ENCODE measurements around the gene PLCL1. TPM values are rescaled to one million over a fixed set of nuclear protein-coding genes. Genes with fewer than 3 reads are reported as not detected.
"Not testable (repeated sequence)": the region's sequence is repeated elsewhere in the genome, so short reads cannot be mapped to it uniquely, and the experiment has no call there.

The PLCL1 gene
- total RNA-seq, 1 donor from 2014 or later = 0.08 TPM

DNA sequence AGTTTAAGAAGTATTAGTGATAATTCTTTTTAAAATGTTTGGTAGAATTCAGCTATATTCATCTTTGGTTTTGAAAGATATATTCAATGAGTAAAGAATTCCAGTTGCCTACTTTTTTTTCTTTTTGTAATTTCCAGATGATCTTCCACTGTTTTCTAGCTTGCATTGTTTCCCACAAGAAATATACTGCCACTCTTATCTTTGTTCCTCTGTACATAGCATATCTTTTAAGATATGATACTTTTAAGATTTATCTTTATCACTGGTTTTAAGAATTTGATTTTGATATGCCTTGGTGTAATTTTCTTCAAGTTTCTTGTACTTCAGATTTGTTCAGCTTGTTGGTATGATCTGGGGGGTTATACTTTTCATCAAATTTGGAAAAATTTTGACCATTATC, 374.4 kb downstream of the PLCL1 start:
- no peaks in the 10 kb centered on the region for H3K36me3 ChIP-seq (ENCODE audit: control insufficient read depth, insufficient read depth, low read length)
- TF ChIP-seq, protein P1, sequence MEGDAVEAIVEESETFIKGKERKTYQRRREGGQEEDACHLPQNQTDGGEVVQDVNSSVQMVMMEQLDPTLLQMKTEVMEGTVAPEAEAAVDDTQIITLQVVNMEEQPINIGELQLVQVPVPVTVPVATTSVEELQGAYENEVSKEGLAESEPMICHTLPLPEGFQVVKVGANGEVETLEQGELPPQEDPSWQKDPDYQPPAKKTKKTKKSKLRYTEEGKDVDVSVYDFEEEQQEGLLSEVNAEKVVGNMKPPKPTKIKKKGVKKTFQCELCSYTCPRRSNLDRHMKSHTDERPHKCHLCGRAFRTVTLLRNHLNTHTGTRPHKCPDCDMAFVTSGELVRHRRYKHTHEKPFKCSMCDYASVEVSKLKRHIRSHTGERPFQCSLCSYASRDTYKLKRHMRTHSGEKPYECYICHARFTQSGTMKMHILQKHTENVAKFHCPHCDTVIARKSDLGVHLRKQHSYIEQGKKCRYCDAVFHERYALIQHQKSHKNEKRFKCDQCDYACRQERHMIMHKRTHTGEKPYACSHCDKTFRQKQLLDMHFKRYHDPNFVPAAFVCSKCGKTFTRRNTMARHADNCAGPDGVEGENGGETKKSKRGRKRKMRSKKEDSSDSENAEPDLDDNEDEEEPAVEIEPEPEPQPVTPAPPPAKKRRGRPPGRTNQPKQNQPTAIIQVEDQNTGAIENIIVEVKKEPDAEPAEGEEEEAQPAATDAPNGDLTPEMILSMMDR (IDR thresholded peaks at IDR 0.05; ENCODE audit: insufficient read depth, low read length, poor library complexity, severe bottlenecking) = no peak
- H3K4me3 ChIP-seq (ENCODE audit: low read depth, low read length) = no peak overlapping the region
- no peak for DNase-seq (ENCODE audit: low read depth)
- no peaks in the 10 kb centered on the region for H3K27me3 ChIP-seq (ENCODE audit: control insufficient read depth, insufficient read depth, low read length)

DNA sequence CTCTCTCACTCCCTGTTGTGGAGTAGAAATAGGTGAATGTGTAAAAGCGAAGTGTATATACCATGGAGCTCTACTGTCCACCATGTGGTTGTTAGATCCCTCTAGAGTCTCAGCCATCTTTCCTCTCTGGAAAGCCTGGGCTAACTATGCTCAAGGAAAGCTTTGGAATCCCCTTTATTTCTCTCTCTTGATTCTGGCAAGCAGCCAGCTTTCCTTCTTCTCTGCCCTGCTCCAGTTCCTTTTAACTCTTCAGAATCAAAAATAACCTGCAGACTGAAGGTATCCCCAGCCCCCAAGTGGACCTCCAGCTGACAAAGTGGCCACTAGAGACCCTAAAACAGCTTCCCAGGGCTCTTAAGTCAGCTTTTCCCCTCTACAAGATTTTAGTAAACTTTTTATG, 381.9 kb downstream of the PLCL1 start:
- TF ChIP-seq, protein P1 (IDR thresholded peaks at IDR 0.05; ENCODE audit: insufficient read depth, low read length, poor library complexity, severe bottlenecking) = no peak
- Histone ChIP-seq H3K4me3 (ENCODE audit: low read depth, low read length) (no peak overlapping the region), H3K36me3 (ENCODE audit: control insufficient read depth, insufficient read depth, low read length) (no peaks in the 10 kb centered on the region), H3K27me3 (ENCODE audit: control insufficient read depth, insufficient read depth, low read length) (no peaks in the 10 kb centered on the region)
- no peak for DNase-seq (ENCODE audit: low read depth)

DNA sequence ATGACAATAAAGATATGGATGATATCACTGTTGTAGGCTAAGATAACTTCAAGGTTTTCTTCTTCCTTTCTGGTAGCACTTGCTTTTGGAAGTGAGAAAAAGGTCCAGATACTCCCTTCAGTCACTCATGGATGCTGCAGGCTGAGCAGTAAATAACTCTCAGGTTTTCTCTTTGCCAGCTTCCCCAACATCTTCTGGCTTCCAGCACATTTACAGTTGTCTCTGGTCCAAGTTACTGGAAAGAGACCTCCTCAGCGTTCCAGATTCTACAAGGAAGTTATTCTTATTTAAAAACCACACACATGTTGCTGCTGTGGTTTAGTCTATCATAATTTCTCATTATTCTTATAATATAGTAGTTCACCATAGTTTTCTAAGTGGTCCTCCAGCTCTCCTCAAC, 383.4 kb downstream of the PLCL1 start:
- Histone ChIP-seq H3K27me3 (ENCODE audit: control insufficient read depth, insufficient read depth, low read length) (no peaks in the 10 kb centered on the region), H3K4me3 (ENCODE audit: low read depth, low read length) (no peak overlapping the region), H3K36me3 (ENCODE audit: control insufficient read depth, insufficient read depth, low read length) (no peaks in the 10 kb centered on the region)
- DNase-seq (ENCODE audit: low read depth) = no peak
- TF ChIP-seq, protein P1 (IDR thresholded peaks at IDR 0.05; ENCODE audit: insufficient read depth, low read length, poor library complexity, severe bottlenecking) = no peak

DNA sequence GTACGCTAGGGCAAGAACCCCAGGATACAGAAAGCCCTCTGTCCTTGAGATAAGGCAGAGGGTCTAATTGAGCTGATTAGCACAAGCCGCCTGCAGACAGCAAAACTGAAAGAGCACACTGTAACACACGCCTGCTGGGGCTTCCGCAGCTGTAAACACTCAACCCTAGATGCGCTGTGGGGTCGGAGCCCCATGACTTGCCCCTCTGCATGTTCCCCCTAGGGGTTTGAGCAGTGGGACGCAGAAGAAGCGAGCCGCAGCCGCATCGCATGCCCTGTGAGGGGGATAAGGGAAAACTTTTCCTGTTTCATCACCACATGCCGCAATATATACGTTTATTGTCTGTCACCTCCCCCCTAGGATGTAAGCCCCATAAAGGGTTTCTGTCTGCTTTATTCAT, 384.6 kb downstream of the PLCL1 start:
- TF ChIP-seq, protein P1 (IDR thresholded peaks at IDR 0.05; ENCODE audit: insufficient read depth, low read length, poor library complexity, severe bottlenecking) = no peak
- H3K27me3 ChIP-seq (ENCODE audit: control insufficient read depth, insufficient read depth, low read length) = no peaks in the 10 kb centered on the region
- H3K4me3 ChIP-seq (ENCODE audit: low read depth, low read length) = no peak overlapping the region
- DNase-seq (ENCODE audit: low read depth) = no peak
- H3K36me3 ChIP-seq (ENCODE audit: control insufficient read depth, insufficient read depth, low read length) = no peaks in the 10 kb centered on the region

DNA sequence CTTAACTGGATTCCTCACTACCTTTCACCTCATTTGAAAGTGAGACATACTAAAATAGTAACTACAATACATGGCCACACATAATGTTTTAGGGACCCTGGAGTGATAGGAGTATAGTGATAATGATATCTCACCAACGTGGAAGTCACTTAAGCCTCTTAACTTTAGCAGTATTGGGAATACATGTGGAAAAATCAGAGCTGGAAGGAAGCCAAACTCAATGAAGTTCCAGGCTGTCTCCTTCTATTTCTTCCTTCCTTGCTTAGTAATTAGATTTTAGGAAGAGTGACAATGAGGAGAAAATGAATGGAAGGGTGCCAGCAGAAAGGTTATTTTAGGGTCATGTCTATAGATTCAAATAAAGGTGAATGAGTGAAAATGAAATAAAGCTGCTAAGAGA, 387.3 kb downstream of the PLCL1 start:
- Histone ChIP-seq H3K27me3 (ENCODE audit: control insufficient read depth, insufficient read depth, low read length) (no peaks in the 10 kb centered on the region), H3K36me3 (ENCODE audit: control insufficient read depth, insufficient read depth, low read length) (no peaks in the 10 kb centered on the region), H3K4me3 (ENCODE audit: low read depth, low read length) (no peak overlapping the region)
- TF ChIP-seq, protein P1 (IDR thresholded peaks at IDR 0.05; ENCODE audit: insufficient read depth, low read length, poor library complexity, severe bottlenecking) = no peak
- DNase-seq (ENCODE audit: low read depth) = no peak

DNA sequence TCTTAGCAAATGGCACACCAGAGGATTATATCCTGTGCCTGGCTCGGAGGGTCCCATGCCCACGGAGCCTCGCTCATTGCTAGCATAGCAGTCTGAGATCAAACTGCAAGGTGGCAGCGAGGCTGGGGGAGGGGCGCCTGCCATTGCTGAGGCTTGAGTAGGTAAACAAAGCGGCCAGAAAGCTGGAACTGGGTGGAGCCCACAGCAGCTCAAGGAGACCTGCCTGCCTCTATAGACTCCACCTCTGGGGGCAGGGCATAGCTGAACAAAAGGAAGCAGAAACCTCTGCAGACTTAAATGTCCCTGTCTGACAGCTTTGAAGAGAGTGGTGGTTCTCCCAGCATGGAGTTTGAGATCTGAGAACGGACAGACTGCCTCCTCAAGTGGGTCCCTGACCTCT, 392.2 kb downstream of the PLCL1 start:
- not testable (repeated sequence) for H3K27me3 ChIP-seq (ENCODE audit: control insufficient read depth, insufficient read depth, low read length); H3K36me3 ChIP-seq (ENCODE audit: control insufficient read depth, insufficient read depth, low read length); DNase-seq (ENCODE audit: low read depth); H3K4me3 ChIP-seq (ENCODE audit: low read depth, low read length)

Other genes with a start within 250 kb of the PLCL1 start
- gene RFTN2, start 129.0 kb upstream of the PLCL1 start, total RNA-seq = under 0.01 and 0.07 TPM in 2 replicates
- 11.9 and 14.0 TPM in 2 replicates for gene MARS2, start 99.2 kb upstream of the PLCL1 start, total RNA-seq
- not detected in 2 replicates for gene BOLL, start 19.3 kb upstream of the PLCL1 start, total RNA-seq

All from kidney epithelial cell (primary cell).